GM06990 (cell line): ENCODE results near the gene CCNK.
A peak's percentile ranks its signal among the peaks of the same experiment; 100 is the strongest.

Experiments used
- DNase-seq: peaks from one replicate; pipeline ENCODE4 v3.0.0-alpha.2; 2011; ENCODE audit not compliant: insufficient read length; ENCODE audit errors: extremely low read depth
- H3K27me3 ChIP-seq: replicated peaks from 2 replicates; pipeline ENCODE4 v1.6.0; 2011; ENCODE audit warnings: low read length; ENCODE audit not compliant: control insufficient read depth, insufficient read depth
- H3K36me3 ChIP-seq: 2 replicates; pipeline ENCODE4 v1.5.1; 2011; ENCODE audit warnings: low read length; ENCODE audit not compliant: control insufficient read depth, insufficient read depth
- H3K4me3 ChIP-seq: replicated peaks from 2 replicates; pipeline ENCODE4 v1.5.1; 2011; ENCODE audit warnings: low read depth, mild to moderate bottlenecking, control low read depth, low read length
- CTCF ChIP-seq: IDR thresholded peaks from 2 replicates; pipeline ENCODE4 v1.5.1; 2011; ENCODE audit warnings: low read length, control low read depth, mild to moderate bottlenecking, inconsistent platforms; ENCODE audit not compliant: insufficient read depth, poor library complexity, severe bottlenecking

CCNK gene

GRCh38 chr14:99522934-99523703 is 41.9 kb downstream of the CCNK start:
- H3K4me3 ChIP-seq: no peak overlapping the region
- H3K27me3 ChIP-seq: no peaks in the 10 kb centered on the region; the same call in 1 of the 2 replicates
- DNase-seq: no peak
- H3K36me3 ChIP-seq: no peaks in the 10 kb centered on the region
- TF ChIP-seq CTCF: no peak

DNA sequence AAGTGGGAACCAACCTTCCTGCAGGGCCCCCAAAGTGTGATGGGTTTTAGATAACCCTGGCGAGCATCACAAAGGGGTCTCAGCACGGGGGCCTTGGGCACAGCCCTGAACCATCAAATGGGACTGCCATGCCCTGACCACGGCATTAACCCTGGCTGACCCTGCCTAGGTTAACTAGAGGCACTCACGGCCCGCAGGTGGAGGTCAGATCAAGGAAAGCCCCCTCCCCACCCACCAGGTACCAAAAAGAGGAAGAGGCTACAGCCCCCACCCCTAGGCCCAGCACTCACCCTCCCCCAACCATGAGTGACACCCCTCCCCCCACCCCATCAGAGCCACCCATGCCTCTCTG is 42.5 kb downstream of the CCNK start:
- no peak for TF ChIP-seq CTCF
- no peaks in the 10 kb centered on the region; the same call in 1 of the 2 replicates for H3K27me3 ChIP-seq
- DNase-seq: no peak
- H3K4me3 ChIP-seq: no peak overlapping the region
- no peaks in the 10 kb centered on the region for H3K36me3 ChIP-seq

DNA sequence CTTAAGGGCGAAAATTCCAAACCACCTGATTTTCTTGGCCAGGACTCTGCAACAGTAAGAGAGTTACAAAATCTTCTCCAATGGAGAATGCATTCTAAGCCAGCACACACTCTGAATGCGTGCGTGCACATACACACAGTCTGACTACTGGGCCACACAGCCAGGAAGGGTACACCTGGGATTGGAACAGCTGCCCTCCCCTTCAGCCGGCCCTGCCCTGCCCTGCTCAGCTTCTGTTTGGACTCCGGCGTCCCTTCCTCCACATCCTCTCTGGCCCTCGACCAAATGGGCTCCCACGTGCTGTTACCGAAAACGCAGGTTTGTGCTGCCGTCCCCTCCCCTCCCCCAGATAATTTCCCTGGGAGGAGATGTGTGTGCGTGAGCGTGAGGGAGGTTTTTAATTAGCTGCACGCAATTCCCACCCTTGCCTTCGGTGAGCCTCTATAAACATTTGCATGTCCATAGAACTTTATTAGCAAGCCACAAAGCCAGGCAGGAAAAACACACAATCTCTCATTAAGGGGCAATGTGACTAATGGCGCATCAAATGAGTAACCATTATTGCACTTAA is 43.0 kb downstream of the CCNK start:
- Histone ChIP-seq H3K36me3 (no peaks in the 10 kb centered on the region), H3K4me3 (no peak overlapping the region), H3K27me3 (no peaks in the 10 kb centered on the region; the same call in 1 of the 2 replicates)
- no peak for TF ChIP-seq CTCF
- DNase-seq: no peak

DNA sequence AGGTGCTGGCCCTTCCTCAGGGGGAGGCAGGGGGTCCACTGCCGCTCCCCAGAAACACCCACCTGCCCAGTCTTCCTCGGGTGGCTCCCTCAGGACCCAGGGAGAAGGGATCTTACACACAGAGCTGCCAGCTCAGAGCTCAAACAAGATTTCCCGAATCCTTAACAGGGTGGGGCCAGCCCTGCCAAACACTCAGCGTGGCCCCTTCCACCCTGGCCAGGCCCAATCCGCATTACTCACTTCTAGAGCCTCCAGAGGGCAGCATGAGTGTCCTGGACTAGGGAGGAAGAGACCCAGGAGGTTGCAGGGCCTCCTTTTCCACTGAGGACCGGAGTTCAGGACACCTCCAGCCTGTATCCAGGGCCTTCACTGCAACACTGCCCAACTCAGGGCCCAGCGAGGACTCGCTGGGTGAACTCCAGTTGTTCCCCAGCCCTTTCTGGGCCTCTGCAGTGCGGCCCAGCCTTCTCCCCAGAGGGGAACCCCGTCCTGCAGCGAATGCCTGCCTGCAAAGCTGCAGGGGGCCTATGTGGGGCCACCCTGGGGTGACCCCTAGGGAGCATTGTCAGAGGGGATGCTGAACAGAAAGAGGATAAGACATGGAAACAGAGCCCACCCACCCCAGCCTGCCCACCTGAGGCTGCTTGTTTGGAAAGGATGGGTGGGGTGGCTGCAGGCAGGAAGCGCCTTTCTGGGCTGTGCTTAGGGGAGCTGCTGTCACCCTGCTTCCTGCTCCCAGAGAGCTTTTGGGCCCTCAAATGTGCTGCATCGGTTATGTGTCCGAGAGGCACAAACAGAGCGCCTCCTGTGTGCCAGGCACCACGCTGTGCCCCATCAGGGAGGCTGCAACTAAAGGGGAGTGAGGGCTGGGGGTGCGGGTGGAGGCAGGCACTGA is 43.8 kb downstream of the CCNK start:
- peak; percentile 17 for TF ChIP-seq CTCF
- no peak for DNase-seq
- H3K4me3 ChIP-seq: no peak overlapping the region
- H3K27me3 ChIP-seq: no peaks in the 10 kb centered on the region; the same call in 1 of the 2 replicates
- H3K36me3 ChIP-seq: no peaks in the 10 kb centered on the region

- no peak for DNase-seq
- no peaks in the 10 kb centered on the region for H3K36me3 ChIP-seq
Observed at GRCh38 chr14:99525699-99526080, 44.5 kb downstream of the CCNK start.

More at GRCh38 chr14:99525699-99526080, 44.5 kb downstream of the CCNK start:
- no peak for TF ChIP-seq CTCF
- Histone ChIP-seq H3K4me3 (no peak overlapping the region), H3K27me3 (no peaks in the 10 kb centered on the region; the same call in 1 of the 2 replicates)
